Measurements from ENCODE around the gene NRXN3.

NRXN3 gene

DNA sequence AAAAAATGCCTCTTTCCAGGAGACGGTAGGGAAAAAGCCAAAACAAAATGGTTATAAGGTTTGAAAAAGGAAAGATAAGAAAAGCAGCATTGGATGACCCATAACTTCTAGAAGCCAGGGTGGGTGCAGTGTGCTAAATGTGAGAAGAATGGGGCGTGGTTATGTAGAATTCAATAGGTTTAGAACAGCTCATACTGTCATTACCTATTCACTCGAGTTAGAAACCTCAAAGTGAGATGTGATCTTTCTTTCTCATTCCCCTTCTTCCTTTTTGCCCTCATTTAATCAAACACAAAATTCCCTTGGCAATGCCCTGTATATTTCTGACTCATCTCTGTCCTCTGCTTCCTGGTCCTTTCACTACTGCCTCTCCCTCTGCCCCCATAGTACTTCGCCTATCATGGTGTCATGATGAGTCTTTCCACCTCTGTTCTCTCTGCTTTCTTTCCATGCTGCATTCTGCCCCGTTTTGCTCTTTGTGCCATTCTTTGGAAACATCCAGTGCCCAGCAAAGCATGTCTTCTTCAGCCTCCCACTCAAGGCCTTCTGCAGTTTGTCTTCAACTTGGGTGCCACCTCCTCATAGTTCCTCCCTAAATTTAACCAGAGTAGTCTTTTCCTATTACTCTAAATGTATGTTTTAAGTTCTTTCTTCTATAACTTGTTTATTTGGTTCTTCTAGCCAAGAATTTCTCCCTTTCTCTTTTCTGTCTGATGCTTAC is 496.3 kb downstream of the NRXN3 start:
- DNase-seq = no peak

DNA sequence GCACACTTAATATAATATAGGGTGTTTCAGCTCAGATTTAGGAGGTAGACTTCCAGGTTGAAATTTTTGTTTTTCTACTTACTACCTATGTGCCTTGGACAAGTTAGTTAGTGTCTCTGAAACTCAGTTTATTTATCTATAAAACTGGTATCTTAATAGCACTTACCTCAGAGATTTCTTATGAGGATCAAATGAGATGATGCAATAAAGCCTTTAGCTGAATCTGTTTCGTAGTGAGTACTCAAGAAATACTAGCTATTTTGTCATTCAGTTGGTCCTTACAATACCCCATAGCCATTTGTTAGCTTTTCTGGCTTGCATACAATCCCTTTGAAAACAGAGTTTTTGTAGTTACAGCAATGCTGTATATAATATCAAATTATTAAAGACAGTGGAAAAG is 497.0 kb downstream of the NRXN3 start:
- no peak for DNase-seq

DNA sequence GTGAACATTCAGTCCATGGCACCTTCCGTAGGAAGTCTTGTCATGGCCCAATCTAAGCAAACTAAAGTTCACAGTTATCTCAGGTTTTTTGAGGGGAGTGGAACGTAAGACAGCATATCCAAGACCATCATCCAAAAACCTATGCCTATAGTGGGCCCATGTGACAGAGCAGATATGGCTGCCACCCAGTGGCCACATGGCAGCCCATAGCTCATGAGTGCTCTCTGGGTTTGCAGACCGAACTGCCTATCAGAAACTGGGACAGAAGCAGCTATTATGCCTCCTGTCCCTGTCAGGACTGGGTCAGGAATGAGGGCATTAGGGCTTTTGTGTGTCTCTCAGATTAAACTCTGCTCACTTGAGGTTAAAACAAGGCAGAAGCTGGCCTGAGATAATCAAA is 503.7 kb downstream of the NRXN3 start:
- no peak for DNase-seq

DNA sequence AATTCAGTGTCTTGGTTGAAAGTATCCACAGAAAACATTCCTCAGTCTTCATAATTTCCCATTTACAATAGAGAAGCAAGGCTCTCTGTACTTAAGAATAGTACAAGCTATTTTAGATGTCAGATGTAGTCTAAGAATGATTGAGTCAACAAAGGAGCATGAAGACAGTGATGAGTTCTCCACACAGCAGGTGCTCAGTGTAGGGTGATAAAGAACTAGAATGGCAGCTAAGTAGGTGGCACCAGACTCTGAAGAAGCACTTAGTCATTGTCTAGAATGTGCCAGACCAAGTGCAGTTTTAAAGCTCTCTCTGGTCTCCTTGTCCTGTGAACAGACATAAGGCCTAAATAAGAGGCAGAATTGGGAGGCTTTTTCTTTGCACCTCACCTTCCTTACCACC is 504.6 kb downstream of the NRXN3 start:
- no peak for DNase-seq

DNA sequence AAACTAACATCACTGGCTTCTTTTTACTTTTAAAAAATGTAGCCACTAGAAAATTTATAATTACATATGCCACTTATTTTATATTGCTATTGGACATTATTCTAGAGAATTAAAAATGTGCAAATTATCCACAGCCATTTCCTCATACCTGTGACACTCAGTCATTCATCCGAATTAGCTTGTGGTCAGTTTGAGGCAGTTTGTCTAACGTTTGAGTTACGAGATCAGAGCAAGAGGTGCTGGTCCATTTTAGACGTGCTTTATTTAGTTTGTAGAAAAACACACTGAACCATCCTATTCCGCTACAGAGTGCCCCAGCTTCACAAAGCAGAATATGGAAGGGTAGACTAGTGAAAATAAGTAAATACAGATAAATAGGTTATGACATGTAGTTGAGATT is 513.0 kb downstream of the NRXN3 start:
- no peak for DNase-seq

DNA sequence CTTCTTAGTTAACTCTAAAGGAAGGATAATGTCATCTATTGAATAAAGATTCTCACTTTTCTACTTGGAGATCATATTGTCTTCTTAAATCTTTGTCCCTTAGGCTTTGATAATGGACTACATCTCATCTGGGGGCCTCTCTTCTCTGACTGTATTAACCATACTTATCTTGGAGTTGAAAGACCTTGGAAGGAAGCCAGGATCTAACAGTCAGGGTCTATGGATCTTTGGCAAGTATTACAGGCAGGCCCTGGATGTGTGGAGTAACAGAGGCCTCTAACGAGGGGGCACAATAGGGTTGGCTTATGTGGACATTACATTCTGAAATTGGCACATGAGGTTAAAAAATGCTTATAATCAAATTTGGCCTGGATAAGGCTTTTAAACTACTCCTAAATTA is 513.8 kb downstream of the NRXN3 start:
- no peak for DNase-seq

DNA sequence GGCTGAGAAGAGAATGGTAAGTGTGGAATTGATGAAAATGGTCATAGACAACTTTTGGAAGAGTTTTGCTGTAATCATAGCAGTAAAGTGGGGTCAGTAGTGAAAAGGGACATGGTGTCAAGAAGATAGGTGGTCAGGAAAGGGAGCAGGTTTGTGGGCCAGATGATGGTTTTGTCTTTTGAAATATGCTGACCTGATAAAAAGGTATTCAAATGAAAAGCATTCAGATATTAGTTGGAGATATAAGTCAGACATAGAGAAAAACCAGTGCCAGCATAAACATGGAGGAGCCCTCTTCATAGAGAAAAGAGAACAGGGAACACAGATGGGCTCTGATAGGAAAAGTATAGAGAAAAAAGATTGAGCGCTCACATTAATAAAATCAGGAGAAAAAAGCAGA is 518.3 kb downstream of the NRXN3 start:
- DNase-seq = no peak

DNA sequence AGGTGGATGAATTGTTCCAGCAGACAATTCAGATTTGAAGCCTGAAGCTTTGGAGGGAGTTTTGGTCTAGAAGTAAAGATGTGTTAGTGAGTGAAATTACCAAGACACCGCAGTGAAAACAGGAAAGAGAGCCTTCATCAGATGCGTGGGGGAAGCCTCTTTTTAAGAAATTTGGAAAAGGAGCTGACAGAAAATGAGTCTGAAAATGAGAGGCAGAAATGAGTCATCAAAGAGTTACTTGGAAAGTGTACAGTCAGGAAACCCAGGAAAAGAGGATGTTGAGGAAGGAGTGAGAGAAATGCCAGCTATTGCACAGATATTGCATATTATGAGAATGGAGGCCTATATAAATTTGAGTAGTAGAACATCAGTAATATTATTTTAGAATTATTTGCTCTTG is 520.7 kb downstream of the NRXN3 start:
- peak; percentile 35 for DNase-seq

DNA sequence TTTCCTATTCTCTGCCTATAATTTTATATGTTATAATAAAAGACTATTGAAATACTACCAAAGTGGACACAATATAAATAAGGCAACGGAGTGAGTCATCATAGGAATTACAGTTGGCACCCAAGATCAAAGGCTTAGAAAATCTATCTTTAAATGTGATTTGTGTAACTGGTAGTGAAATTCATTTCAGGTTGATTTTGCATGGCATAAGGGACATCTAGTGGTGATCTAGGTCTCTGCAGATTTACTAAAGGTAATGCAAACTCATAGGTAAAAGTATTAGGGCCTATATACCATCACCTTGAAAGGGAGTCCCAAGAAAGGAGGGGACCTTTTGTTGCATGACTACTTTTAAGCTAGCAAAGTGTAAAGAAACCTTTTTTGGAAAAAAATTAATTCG is 527.2 kb downstream of the NRXN3 start:
- peak; percentile 11 for DNase-seq

DNA sequence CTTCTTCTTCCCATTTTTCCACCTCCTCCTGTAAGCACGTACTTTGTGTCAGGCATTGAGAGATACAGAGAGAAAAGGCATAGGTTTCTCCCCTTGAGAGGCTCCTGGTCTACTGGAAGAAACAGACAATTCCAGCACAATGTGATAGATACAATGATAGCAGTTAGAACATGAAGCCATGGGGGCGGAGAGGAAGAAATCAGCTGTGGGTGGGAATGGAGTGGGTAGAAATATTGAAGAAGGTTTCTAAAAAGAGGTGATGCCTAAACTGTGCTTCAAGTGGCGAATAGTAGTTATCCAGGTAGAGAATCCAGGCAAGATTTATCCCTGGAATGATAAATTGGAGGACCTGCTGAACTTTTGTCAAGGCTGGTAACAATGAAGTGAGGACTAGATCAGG is 528.8 kb downstream of the NRXN3 start:
- DNase-seq = no peak

DNA sequence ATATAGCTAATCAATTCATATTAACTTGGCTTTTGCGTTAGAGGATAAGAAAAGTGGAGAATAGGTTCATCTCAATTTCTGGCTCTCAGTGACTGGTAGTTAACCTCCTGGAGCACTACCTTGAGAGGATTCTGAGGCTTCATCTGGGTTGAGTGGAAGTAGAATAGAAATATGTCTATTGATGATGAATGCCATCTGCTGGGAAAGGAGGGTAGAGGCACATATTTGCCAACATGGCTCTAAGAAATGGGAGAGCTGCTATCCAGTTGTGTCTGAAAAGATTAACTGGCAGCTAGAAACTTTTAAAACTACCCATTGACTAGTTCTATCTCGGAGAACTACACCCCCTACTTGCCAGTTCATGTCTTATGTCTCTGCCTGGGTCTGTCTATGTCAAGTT is 530.1 kb downstream of the NRXN3 start:
- no peak for DNase-seq

DNA sequence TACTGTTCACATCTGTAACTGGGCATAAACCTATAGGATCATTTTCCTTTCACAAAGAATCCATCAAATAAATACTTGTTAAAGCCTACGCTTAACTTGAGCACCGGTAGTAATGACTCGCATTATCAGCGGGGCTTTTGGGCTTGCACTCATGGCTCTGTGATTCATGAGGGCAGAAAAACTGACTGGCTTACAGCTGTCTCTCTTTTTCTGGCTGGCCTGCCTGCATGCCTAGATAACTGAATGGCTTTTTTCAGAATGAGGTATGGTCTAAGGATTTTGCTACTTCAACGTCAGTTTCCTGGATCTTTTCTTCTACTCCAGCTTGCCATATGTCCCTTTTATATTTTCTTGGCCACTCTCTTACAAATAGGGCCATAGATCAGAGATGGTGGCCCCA is 531.1 kb downstream of the NRXN3 start:
- DNase-seq = no peak

DNA sequence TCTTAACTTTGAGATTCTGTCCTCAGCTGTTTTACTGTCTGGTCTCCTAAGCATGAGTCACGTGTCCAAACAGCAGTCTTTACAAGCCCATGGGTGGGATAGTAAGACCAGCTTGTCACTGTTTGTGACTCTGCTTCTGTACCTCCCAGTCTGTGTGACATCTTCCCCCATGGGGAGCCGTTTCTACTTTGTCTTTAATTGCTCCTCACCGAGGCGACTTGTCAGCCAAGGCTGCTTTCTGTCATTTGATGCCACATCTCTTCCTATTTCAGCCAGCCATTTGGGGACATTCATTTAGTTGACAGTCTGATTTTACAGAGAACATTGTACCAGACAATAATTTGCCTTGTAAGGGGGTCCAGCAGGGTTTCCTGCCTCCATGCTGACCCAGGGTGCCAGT is 534.8 kb downstream of the NRXN3 start:
- no peak for DNase-seq

DNA sequence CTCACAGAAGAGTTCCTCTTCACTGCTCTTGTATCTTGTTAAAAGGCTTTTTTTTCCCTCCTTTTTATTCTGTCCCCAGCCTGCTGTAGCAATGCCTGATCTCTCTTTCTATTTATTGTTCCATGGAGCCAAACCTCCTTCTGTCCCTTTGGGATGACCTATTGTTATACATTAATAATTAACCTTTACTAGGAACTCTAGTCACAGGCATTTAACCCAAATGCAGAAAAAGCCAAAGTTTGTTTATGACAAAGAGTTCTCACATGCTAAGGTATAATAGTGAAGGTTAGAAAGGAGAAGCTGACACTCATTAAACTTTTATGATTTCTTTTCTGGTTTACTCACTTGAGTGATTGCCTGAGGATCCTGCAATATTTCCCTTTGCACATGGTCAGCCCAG is 535.8 kb downstream of the NRXN3 start:
- DNase-seq = no peak

DNA sequence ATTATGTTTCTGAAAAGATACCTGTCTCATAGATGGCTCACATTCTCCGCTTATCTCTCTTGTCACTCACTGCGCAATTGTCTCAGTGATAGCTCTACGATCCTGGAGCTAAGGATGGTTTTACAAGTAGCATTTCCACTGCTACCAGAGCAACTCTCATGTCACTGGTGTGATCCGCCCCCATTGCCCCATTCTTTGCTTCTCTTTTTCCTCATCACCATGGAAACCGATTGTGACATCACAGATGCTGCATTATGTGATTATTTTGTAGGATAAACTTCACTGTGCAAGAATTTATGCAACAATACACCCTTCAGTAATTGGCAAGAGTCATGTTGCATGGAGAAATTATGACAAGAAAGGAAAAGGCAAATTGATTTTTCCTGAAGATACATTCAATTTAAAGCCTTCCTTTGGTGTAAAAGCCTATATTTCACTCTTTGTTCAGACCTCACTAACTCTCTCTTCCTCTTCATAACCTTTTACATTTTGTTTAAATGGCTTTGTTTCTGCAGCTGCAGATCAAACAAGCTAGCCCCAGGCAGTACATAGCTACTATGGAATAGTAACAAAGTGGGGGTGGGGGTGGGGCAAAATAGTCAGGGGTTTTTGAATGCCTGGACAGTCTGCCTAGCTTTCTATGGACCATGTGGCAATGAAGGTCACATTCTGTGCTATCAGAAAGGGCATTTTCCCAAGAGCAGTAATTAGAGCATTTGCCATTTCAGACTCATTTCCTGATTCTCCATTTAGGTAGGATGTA is 539.8 kb downstream of the NRXN3 start:
- no peak for DNase-seq

DNA sequence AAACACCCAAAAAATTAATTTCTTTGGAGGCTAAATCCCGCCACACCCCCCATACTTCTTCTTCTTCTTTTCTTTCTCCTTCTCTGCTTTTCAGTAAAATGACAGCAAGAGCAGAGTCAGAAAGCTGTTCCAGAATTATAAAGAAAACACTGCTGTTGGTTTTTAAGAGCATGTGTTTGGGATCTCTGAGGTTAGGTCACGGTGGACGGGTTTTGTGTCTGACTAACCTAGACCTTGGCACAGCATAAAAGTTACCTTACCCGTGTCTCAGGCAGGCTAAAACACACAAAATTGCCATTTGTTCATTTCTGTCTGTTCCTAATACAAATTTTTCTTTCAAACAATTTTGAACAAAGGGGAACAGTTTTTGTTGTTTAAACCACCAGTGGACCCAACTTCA is 540.8 kb downstream of the NRXN3 start:
- DNase-seq = no peak

DNA sequence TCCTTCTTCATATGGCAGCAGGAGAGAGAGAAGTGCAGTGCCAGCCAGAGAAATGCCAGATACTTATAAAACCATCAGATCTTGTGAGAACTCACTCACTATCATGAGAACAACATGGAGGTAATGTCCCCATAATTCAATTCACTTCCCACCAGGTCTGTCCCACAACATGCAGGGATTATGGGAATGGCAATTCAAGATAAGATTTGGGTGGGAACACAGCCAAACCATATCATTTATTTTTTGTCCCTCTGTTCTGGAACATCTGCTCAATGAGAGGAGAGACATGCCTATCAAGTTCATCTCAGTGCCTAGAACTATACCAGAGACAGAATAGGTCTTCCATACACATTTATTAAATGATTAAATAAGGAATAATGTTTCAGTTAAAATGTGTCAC is 543.5 kb downstream of the NRXN3 start:
- no peak for DNase-seq

DNA sequence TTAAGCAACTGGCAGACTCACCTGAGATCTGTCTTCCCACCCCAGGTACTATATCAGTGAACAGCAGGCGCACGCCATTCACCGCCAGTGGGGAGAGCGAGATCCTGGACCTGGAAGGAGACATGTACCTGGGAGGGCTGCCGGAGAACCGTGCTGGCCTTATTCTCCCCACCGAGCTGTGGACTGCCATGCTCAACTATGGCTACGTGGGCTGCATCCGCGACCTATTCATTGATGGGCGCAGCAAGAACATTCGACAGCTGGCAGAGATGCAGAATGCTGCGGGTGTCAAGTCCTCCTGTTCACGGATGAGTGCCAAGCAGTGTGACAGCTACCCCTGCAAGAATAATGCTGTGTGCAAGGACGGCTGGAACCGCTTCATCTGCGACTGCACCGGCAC is 544.5 kb downstream of the NRXN3 start:
- no peak for DNase-seq

DNA sequence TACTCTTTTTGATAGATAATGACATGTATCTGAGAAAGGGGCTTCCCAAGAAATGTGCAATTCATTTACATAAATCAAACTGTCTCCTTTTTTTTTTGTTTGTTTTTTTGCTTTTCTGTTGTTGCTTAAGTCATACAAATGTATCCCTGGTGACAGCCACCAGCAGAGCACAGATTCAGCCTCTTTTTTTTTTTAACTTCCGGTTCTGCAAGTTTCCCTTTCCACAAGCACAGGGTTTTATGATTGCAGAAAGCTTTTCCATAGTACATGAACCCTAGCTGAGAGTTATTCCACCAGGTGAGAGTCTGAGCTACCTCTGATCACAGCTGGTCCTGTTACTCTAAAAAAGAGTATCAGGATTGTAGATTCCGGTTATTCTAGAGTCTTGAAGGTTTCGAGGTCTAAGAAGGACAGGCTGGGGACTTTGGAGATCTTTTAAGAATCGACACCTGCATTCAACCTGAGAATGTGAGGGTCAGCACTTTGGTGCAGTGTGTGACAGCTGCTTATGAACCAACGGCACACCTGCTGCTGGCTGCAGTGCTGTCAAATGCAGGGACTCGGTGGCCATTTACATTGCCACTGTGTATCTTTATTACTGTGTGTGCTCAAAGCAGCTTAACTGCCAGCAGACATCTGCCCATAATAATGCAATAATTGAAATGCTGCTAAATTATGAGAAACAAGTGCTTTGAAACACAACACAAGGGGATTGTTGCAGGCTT is 551.7 kb downstream of the NRXN3 start:
- DNase-seq = no peak

DNA sequence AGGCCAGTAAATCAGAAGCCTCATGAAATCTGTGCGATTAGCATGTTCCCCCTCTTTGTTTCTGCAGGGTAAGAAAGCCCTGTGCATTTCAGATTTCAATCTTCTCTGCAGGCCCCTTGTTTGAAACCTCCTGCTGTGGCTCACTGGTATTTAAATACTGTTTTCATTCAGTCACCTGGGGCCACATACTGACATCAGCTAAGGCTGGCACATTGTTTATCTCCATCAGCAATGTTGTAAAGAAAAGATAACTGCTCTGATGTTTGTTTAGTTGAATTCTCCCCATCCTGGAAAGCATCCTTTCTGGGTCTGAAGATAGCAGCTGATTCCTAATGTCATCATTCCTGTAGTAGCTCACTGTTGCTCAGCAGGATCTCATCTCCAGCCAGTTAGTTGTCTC is 554.9 kb downstream of the NRXN3 start:
- DNase-seq = no peak

DNA sequence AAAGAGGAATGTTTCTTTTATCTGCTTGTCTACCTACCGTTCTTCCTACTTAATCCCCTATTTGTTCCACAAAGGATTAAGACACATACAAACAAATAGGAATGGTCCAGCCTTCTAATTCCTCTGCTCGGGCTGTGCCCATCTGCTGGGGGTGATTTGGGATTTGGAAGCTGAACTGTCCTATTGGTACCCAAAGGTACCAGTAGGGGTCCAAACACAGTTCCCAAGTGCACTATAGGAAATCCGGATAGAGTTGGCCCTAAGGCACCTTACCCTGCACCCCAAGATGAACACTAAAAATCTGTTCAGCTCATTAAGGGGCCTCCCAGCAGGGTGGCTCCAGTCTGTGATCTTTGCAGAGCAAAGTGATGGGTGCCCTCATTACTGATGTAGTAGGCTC is 566.9 kb downstream of the NRXN3 start:
- DNase-seq = no peak

DNA sequence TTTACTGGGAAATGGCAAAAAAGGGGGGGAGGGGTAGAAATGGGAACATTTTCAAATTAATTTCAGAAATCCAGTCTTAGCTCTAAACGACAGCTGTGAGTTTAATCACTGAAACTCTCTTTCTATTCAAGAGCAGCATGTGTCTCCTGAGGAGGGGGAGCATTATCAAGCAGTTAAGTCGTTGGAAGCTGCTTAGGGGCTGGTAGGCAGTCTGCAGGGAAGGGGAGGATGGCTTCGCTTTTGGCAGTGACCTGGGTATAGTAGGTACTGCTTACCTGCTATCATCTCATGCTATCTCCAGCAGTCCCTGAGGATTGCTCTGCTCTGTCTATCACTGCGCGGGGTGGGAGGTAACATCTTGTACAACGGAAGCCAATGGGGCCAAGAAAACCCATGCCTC is 567.4 kb downstream of the NRXN3 start:
- DNase-seq = no peak

DNA sequence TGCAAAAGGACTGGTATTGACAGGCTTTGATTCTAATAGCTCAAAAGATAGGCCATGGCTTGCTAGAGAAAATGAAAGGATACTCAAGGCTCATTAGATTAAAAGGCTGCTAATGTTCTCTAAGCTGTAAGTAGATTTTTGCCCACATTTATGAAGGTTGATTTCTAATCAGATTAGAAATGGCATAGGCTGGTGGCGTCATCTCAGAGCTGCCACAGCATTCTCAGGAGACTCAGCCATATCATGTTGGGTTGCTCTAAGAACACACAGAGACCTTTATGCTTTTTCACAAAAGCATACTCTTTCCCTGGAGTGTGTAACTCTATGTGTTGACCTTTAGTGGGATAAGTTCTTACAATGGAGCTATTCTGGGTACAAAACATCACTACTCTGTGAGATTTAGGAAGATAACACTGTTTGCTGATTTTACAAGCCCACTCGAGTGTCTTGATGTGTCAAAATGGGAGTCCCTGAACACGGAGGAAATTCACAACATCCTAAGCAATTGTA is 576.0 kb downstream of the NRXN3 start:
- no peak for DNase-seq

DNA sequence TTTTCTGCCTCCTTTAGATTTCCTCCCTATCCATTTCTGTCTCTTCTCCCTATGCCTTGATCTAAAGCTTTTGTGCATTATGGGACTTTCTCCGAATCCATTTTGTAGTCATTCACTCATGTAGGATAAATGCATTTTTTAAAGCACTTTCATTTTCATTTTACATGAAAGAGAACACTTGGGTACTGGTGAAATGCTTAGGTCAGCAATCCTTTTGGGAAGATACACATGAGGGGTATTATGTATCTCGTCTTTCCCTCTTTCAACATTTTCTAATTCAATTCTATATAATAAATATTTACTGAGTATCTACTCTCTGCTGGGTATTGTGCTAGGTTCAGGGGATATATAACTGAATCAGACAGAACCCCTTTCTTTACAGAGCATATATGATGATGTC is 577.6 kb downstream of the NRXN3 start:
- DNase-seq = no peak
